WTC11 (cell line): ENCODE data around the gene FAM135A.

Source experiments
- CTCF ChIP-seq: fragments of 200-600 bp; IDR thresholded peaks from 2 replicates; pipeline ENCODE4 v1.8.0; 2022; ENCODE audit warnings: antibody characterized with exemption
- FOXP1 ChIP-seq: sonication (generic); formaldehyde crosslinking; IDR thresholded peaks from 2 replicates; pipeline ENCODE4 v1.8.0; 2022; ENCODE audit warnings: missing genetic modification reagents, mild to moderate bottlenecking, moderate library complexity, borderline replicate concordance
- SOX15 ChIP-seq: fragments of 250-450 bp; sonication (Bioruptor Pico); IDR thresholded peaks from 2 replicates; pipeline ENCODE4 v1.9.0; 2021; ENCODE audit warnings: mild to moderate bottlenecking
- TCF7 ChIP-seq: sonication (generic); formaldehyde crosslinking; IDR thresholded peaks from 2 replicates; pipeline ENCODE4 v1.8.0; 2022; ENCODE audit warnings: mild to moderate bottlenecking, low read depth, missing genetic modification reagents, moderate library complexity
- TEAD1 ChIP-seq: sonication (generic); formaldehyde crosslinking; IDR thresholded peaks from 2 replicates; pipeline ENCODE4 v1.8.0; 2022; ENCODE audit warnings: mild to moderate bottlenecking, missing genetic modification reagents
- ZNF121 ChIP-seq: sonication (generic); formaldehyde crosslinking; IDR thresholded peaks from 2 replicates; pipeline ENCODE4 v1.8.0; 2023; ENCODE audit warnings: missing genetic modification reagents
- ZNF138 ChIP-seq: sonication (generic); formaldehyde crosslinking; conservative IDR thresholded peaks from 2 replicates; pipeline ENCODE4 v1.8.1; 2022; ENCODE audit warnings: mild to moderate bottlenecking, moderate library complexity, missing genetic modification reagents
- ZSCAN18 ChIP-seq: fragments of 250-450 bp; sonication (Bioruptor Pico); IDR thresholded peaks from 2 replicates; pipeline ENCODE4 v2.1.2; 2022; ENCODE audit warnings: mild to moderate bottlenecking, moderate library complexity
- TF ChIP-seq, protein P1 (sequence below): sonication (generic); formaldehyde crosslinking; conservative IDR thresholded peaks from 2 replicates; pipeline ENCODE4 v1.8.1; 2022; ENCODE audit warnings: mild to moderate bottlenecking, missing genetic modification reagents
- TF ChIP-seq, protein P2 (sequence below): sonication (generic); formaldehyde crosslinking; IDR thresholded peaks from 2 replicates; pipeline ENCODE4 v1.8.1; 2023; ENCODE audit warnings: mild to moderate bottlenecking, missing genetic modification reagents, moderate library complexity

DNA sequence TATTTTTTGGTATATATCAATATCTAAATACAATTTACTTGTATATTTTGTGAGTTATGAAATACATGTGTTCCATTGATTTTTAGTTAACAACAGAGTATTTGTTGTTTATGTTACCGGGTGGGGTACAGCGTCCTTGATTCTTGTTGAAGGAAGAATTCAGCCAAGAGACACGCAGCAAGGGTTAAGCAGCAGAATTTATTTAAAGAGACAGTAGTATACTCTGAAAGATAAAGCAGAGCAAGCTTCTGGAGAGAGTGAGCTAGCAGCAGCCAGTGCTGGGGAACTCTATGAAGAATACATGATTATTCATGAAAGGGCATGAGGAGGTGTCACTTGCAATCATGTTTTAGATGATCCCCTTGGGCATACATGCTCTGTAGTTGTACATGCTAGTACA lies 76.1 kb downstream of the FAM135A start:
- TF ChIP-seq SOX15 (CRISPR knock-in tag) (no peak), TCF7 (CRISPR knock-in tag) (no peak), FOXP1 (CRISPR knock-in tag) (no peak), CTCF (no peak), ZSCAN18 (no peak), ZNF121 (no peak), TEAD1 (CRISPR knock-in tag) (no peak), ZNF138 (CRISPR knock-in tag) (no peak)
- TF ChIP-seq, protein P1, sequence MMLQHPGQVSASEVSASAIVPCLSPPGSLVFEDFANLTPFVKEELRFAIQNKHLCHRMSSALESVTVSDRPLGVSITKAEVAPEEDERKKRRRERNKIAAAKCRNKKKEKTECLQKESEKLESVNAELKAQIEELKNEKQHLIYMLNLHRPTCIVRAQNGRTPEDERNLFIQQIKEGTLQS (CRISPR knock-in tag) = no peak
- TF ChIP-seq, protein P2, sequence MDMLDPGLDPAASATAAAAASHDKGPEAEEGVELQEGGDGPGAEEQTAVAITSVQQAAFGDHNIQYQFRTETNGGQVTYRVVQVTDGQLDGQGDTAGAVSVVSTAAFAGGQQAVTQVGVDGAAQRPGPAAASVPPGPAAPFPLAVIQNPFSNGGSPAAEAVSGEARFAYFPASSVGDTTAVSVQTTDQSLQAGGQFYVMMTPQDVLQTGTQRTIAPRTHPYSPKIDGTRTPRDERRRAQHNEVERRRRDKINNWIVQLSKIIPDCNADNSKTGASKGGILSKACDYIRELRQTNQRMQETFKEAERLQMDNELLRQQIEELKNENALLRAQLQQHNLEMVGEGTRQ = no peak
